Fibroblast of lung (primary cell): ENCODE measurements around the gene CMIP. TPM values are rescaled to one million over a fixed set of nuclear protein-coding genes. Genes with fewer than 3 reads are reported as not detected.

ENCODE experiments used
- DNase-seq, 2 donors: peaks; one replicate each; pipeline versions ENCODE4 v3.0.0 to v3.0.0-alpha.2; 2010; ENCODE audit warnings: low read depth in 2 of 2
- H2AFZ ChIP-seq: 2 replicates; pipeline ENCODE4 v1.5.1; 2012; ENCODE audit warnings: low read length, control low read depth, inconsistent platforms
- H3K27ac ChIP-seq: 2 replicates; pipeline ENCODE4 v1.5.1; 2011; ENCODE audit warnings: low read length, control low read depth; ENCODE audit not compliant: insufficient read depth
- H3K27me3 ChIP-seq: 2 replicates; pipeline ENCODE4 v1.5.1; 2011; ENCODE audit warnings: mild to moderate bottlenecking, low read length; ENCODE audit not compliant: control insufficient read depth, insufficient read depth
- H3K36me3 ChIP-seq: 2 replicates; pipeline ENCODE4 v1.5.1; 2011; ENCODE audit warnings: low read length; ENCODE audit not compliant: control insufficient read depth, insufficient read depth
- H3K4me1 ChIP-seq: 2 replicates; pipeline ENCODE4 v1.5.1; 2011; ENCODE audit warnings: low read length; ENCODE audit not compliant: control insufficient read depth, insufficient read depth; ENCODE audit errors: extremely low read depth
- H3K4me2 ChIP-seq: 2 replicates; pipeline ENCODE4 v1.5.1; 2011; ENCODE audit warnings: low read length, control low read depth; ENCODE audit not compliant: insufficient read depth; ENCODE audit errors: extremely low read depth
- H3K4me3 ChIP-seq, 4 experiments: fragments of 200-600 bp in 1 of 4; sonication (generic) in 1 of 4; replicated peaks in 1 of 4; 2 replicates each; pipeline ENCODE4 v1.5.1; 2011 to 2016; ENCODE audit warnings: low read length in 4 of 4, low read depth in 3 of 4, mild to moderate bottlenecking in 3 of 4, control low read depth in 2 of 4, inconsistent platforms in 1 of 4, mixed read lengths in 1 of 4; ENCODE audit not compliant: insufficient read depth in 1 of 4; ENCODE audit errors: control extremely low read depth in 1 of 4
- H3K79me2 ChIP-seq: 2 replicates; pipeline ENCODE4 v1.5.1; 2012; ENCODE audit warnings: mild to moderate bottlenecking, low read length, inconsistent platforms; ENCODE audit not compliant: control insufficient read depth, insufficient read depth
- H3K9ac ChIP-seq: 2 replicates; pipeline ENCODE4 v1.5.1; 2011; ENCODE audit warnings: mild to moderate bottlenecking, low read length, control low read depth; ENCODE audit not compliant: insufficient read depth
- H3K9me3 ChIP-seq: 2 replicates; pipeline ENCODE4 v1.5.1; 2012; ENCODE audit warnings: low read depth, low read length; ENCODE audit not compliant: control insufficient read depth, insufficient read depth
- H4K20me1 ChIP-seq: 2 replicates; pipeline ENCODE4 v1.5.1; 2011; ENCODE audit warnings: low read length; ENCODE audit not compliant: control insufficient read depth, insufficient read depth; ENCODE audit errors: extremely low read depth
- EZH2 ChIP-seq: IDR thresholded peaks from 2 replicates; pipeline ENCODE4 v1.5.1; 2012; ENCODE audit warnings: low read length, control low read depth, mild to moderate bottlenecking; ENCODE audit errors: missing control alignments
- polyA plus RNA-seq, 2 donors: library from polyadenylated mRNA; depleted of rRNA in 1 of 2; stranded (reverse) in 1 of 2; unstranded in 1 of 2; fragments of >200 nt; gene quantifications; 2 replicates each; pipeline ENCODE4 v1.2.1, GENCODE V29; 2011 to 2012; ENCODE audit warnings: missing spikeins in 1 of 2
- total RNA-seq: library from RNA; depleted of rRNA; stranded (reverse); fragments of >200 nt; gene quantifications from 2 replicates; pipeline ENCODE4 v1.2.1, GENCODE V29; 2014
- TF ChIP-seq, protein P1 (sequence below), 2 donors: IDR thresholded peaks in 1 of 2; conservative IDR thresholded peaks in 1 of 2; 1 replicate in 1 of 2; 2 replicates in 1 of 2; pipeline ENCODE4 v1.5.1; 2011 to 2012; ENCODE audit warnings: low read length in 2 of 2, control low read depth in 1 of 2, inconsistent platforms in 1 of 2, low read depth in 1 of 2, mild to moderate bottlenecking in 1 of 2

Gene CMIP
- total and polyA plus RNA-seq, 2 donors (not counting 1 experiment from before 2014, with no cell fraction given): 1.9 to 5.1 TPM

DNA sequence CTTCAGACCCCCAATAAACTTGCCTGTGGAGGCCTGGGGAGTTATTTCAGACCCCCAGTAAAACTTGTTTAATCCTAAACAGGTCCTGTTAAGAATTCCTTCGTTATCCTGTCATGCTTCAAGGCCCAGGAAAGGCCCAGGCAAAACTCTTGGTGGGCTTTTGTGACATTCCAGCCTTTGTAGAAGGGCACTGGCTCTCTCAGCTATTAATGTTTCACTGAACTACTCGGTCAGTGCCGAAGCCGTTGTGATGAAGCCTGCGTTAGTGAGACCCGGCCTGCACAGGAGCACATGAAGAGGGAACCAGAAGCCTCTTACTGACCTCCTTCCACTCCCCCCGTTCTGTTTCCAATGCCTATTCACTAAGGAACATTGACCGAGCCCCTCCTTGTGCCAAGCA, 287.0 kb downstream of the CMIP start:
- Histone ChIP-seq H3K27ac (no peak overlapping the region), H3K9ac (no peak overlapping the region), H4K20me1 (no peaks in the 10 kb centered on the region), H3K36me3 (no peaks in the 10 kb centered on the region), H3K9me3 (no peaks in the 10 kb centered on the region), H3K79me2 (no peaks in the 10 kb centered on the region), H2AFZ (no peak overlapping the region), H3K4me1 (peaks cover 10% of the 10 kb centered on the region), H3K4me2 (no peak overlapping the region), H3K27me3 (peaks cover 8% of the 10 kb centered on the region), H3K4me3 (no peak overlapping the region)
- TF ChIP-seq, protein P1, sequence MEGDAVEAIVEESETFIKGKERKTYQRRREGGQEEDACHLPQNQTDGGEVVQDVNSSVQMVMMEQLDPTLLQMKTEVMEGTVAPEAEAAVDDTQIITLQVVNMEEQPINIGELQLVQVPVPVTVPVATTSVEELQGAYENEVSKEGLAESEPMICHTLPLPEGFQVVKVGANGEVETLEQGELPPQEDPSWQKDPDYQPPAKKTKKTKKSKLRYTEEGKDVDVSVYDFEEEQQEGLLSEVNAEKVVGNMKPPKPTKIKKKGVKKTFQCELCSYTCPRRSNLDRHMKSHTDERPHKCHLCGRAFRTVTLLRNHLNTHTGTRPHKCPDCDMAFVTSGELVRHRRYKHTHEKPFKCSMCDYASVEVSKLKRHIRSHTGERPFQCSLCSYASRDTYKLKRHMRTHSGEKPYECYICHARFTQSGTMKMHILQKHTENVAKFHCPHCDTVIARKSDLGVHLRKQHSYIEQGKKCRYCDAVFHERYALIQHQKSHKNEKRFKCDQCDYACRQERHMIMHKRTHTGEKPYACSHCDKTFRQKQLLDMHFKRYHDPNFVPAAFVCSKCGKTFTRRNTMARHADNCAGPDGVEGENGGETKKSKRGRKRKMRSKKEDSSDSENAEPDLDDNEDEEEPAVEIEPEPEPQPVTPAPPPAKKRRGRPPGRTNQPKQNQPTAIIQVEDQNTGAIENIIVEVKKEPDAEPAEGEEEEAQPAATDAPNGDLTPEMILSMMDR (conservative IDR thresholded peaks at IDR 0.05 in 1 of 2, IDR thresholded peaks at IDR 0.05 in 1 of 2; ENCODE audit: low read depth in 1 of 2, low read length in 2 of 2): no peak
- TF ChIP-seq EZH2: no peak
- DNase-seq: no peak

DNA sequence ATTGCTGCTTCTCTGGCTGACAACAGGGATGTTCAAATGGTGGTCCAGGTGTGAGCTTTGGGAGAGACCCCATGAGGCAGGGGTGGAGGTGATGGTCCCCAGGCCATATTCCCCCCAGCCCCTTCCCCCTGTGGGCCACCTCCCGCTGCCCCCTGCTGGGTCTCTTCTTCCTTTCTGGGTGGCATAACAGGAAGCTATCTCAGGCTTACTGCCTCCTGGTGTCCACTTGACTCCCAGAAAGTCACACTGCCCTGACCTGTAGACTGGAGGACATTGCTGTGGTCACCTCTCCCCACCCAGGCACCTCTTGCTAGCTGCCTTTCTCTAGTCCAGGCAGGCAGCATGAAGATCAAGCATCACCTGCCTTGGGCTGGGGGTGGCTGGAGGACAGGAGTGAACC, 288.1 kb downstream of the CMIP start:
- no peak for DNase-seq
- Histone ChIP-seq H2AFZ (no peak overlapping the region), H3K4me2 (no peak overlapping the region), H3K27me3 (no peaks in the 10 kb centered on the region), H3K4me3 (no peak overlapping the region), H3K9me3 (no peaks in the 10 kb centered on the region), H3K9ac (no peak overlapping the region), H3K27ac (no peak overlapping the region), H4K20me1 (no peaks in the 10 kb centered on the region), H3K4me1 (peaks cover 10% of the 10 kb centered on the region), H3K36me3 (no peaks in the 10 kb centered on the region), H3K79me2 (no peaks in the 10 kb centered on the region)
- TF ChIP-seq, protein P1 (conservative IDR thresholded peaks at IDR 0.05 in 1 of 2, IDR thresholded peaks at IDR 0.05 in 1 of 2; ENCODE audit: low read depth in 1 of 2, low read length in 2 of 2): no peak
- no peak for TF ChIP-seq EZH2

DNA sequence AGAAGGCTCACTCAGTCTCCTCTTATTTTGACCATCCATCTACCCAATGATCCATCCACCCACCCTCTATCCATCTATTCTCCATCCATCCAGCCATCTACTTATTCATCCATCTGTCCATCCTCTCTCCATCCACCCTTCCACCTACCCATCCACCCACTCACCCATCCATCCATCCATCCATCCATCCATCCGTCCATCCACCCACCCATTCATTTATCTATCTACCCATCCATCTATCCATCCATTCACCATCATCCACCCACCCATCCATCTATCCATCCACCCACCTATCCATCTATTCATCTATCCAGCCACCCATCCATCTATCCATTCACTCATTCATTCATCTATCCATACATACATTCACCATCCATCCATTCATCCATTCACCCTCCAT, 288.7 kb downstream of the CMIP start:
- H2AFZ ChIP-seq: no peak overlapping the region

More for the DNA sequence above, 288.7 kb downstream of the CMIP start:
- DNase-seq: no peak
- H3K27me3 ChIP-seq: no peaks in the 10 kb centered on the region
- H3K4me3 ChIP-seq: no peak overlapping the region
- no peaks in the 10 kb centered on the region for H3K36me3 ChIP-seq
- no peaks in the 10 kb centered on the region for H3K9me3 ChIP-seq
- H3K27ac ChIP-seq: no peak overlapping the region
- no peak for TF ChIP-seq EZH2
- TF ChIP-seq, protein P1 (conservative IDR thresholded peaks at IDR 0.05 in 1 of 2, IDR thresholded peaks at IDR 0.05 in 1 of 2; ENCODE audit: low read depth in 1 of 2, low read length in 2 of 2): no peak
- H3K4me2 ChIP-seq: no peak overlapping the region
- peaks cover 10% of the 10 kb centered on the region for H3K4me1 ChIP-seq
- no peak overlapping the region for H3K9ac ChIP-seq
- H3K79me2 ChIP-seq: no peaks in the 10 kb centered on the region
- H4K20me1 ChIP-seq: no peaks in the 10 kb centered on the region
